GM12878 (cell line): ENCODE results near the gene FIZ1. TPM values are rescaled to one million over a fixed set of nuclear protein-coding genes. Genes with fewer than 3 reads are reported as not detected.

Experiments used
- ATF7 ChIP-seq: fragments of 450-650 bp; IDR thresholded peaks from 2 replicates; pipeline ENCODE4 v1.6.1; 2016; ENCODE audit warnings: low read depth, mild to moderate bottlenecking
- BMI1 ChIP-seq: fragments of 450-650 bp; IDR thresholded peaks from 2 replicates; pipeline ENCODE4 v1.6.1; 2016; ENCODE audit warnings: mild to moderate bottlenecking, moderate library complexity, borderline replicate concordance
- CBX3 ChIP-seq: fragments of 200-600 bp; sonication (generic); IDR thresholded peaks from 2 replicates; pipeline ENCODE4 v1.6.1; 2016; ENCODE audit warnings: low read depth, borderline replicate concordance
- CEBPB ChIP-seq, 2 experiments: fragments of 150-350 bp in 1 of 2; IDR thresholded peaks; 2 replicates each; pipeline ENCODE4 v1.6.1; 2012 to 2014; ENCODE audit warnings: low read depth in 2 of 2, low read length in 2 of 2, borderline replicate concordance in 1 of 2, inconsistent platforms in 1 of 2
- DPF2 ChIP-seq: fragments of 450-650 bp; IDR thresholded peaks from 2 replicates; pipeline ENCODE4 v1.6.1; 2017; ENCODE audit warnings: mild to moderate bottlenecking
- E4F1 ChIP-seq: fragments of 450-650 bp; IDR thresholded peaks from 2 replicates; pipeline ENCODE4 v1.6.1; 2018; ENCODE audit warnings: borderline replicate concordance, mild to moderate bottlenecking; ENCODE audit not compliant: partially characterized antibody
- HDGF ChIP-seq: fragments of 450-650 bp; IDR thresholded peaks from 2 replicates; pipeline ENCODE4 v1.6.1; 2016; ENCODE audit warnings: antibody characterized with exemption
- HSF1 ChIP-seq: fragments of 150-350 bp; IDR thresholded peaks from 2 replicates; pipeline ENCODE4 v1.6.1; 2014; ENCODE audit warnings: mild to moderate bottlenecking, low read depth, low read length
- MEF2A ChIP-seq: IDR thresholded peaks from 2 replicates; pipeline ENCODE4 v1.6.1; 2011; ENCODE audit warnings: low read depth, mild to moderate bottlenecking, low read length, moderate library complexity; ENCODE audit not compliant: insufficient read depth
- MTA3 ChIP-seq: IDR thresholded peaks from 2 replicates; pipeline ENCODE4 v1.6.1; 2012; ENCODE audit warnings: low read length, inconsistent platforms, borderline replicate concordance
- NFXL1 ChIP-seq: fragments of 450-650 bp; IDR thresholded peaks from 2 replicates; pipeline ENCODE4 v1.6.1; 2017; ENCODE audit warnings: antibody characterized with exemption, mild to moderate bottlenecking, borderline replicate concordance
- NFYA ChIP-seq: IDR thresholded peaks from 2 replicates; pipeline ENCODE4 v1.6.1; 2011; ENCODE audit warnings: low read depth, mild to moderate bottlenecking, low read length, improper control_type of control experiment, borderline replicate concordance
- NFYB ChIP-seq: IDR thresholded peaks from 2 replicates; pipeline ENCODE4 v1.6.1; 2011; ENCODE audit warnings: low read depth, mild to moderate bottlenecking, low read length, improper control_type of control experiment, moderate library complexity; ENCODE audit not compliant: insufficient read depth
- PBX3 ChIP-seq: IDR thresholded peaks from 2 replicates; pipeline ENCODE4 v1.6.1; 2011; ENCODE audit warnings: mild to moderate bottlenecking, low read depth, low read length, moderate library complexity; ENCODE audit not compliant: insufficient replicate concordance
- PML ChIP-seq: IDR thresholded peaks from 2 replicates; pipeline ENCODE4 v1.6.1; 2012; ENCODE audit warnings: low read length, inconsistent platforms
- POU2F2 ChIP-seq: IDR thresholded peaks from 3 replicates; pipeline ENCODE4 v1.6.1; 2011; ENCODE audit warnings: low read depth, mild to moderate bottlenecking, low read length, borderline replicate concordance
- SIN3A ChIP-seq: IDR thresholded peaks from 2 replicates; pipeline ENCODE4 v1.6.1; 2012; ENCODE audit warnings: low read depth, low read length, improper control_type of control experiment
- SMARCA5 ChIP-seq: fragments of 450-650 bp; IDR thresholded peaks from 2 replicates; pipeline ENCODE4 v1.6.1; 2017; ENCODE audit warnings: mild to moderate bottlenecking
- TCF12 ChIP-seq: IDR thresholded peaks from 2 replicates; pipeline ENCODE4 v1.6.1; 2011; ENCODE audit warnings: low read depth, mild to moderate bottlenecking, low read length
- TCF3 ChIP-seq: IDR thresholded peaks from 2 replicates; pipeline ENCODE4 v1.6.1; 2012; ENCODE audit warnings: low read depth, mild to moderate bottlenecking, low read length, borderline replicate concordance; ENCODE audit not compliant: insufficient read depth
- TCF7 ChIP-seq: IDR thresholded peaks from 2 replicates; pipeline ENCODE4 v1.6.1; 2014; ENCODE audit warnings: antibody characterized with exemption, borderline replicate concordance
- ZBTB33 ChIP-seq: fragments of 450-650 bp; IDR thresholded peaks from 2 replicates; pipeline ENCODE4 v1.6.1; 2017; ENCODE audit warnings: mild to moderate bottlenecking
- ZNF274 ChIP-seq: IDR thresholded peaks from one replicate; pipeline ENCODE4 v1.8.0; 2011; ENCODE audit not compliant: insufficient read length, insufficient read depth
- polyA plus RNA-seq, 11 experiments: library from polyadenylated mRNA; depleted of rRNA in 4 of 11; unstranded in 6 of 11; stranded (reverse) in 5 of 11; fragments of >200 nt; fragmentation: Nextera tagmentation in 4 of 11; fragmentation: Illumina TruSeq in 1 of 11; extraction: Ambion mirVana in 4 of 11; extraction: Trizol in 1 of 11; gene quantifications; 1 replicate in 1 of 11; 2 replicates in 10 of 11; pipeline versions ENCODE4 v1.2.1 to v1.2.3, GENCODE V29; 2011 to 2016; ENCODE audit warnings: inconsistent platforms in 2 of 11, missing spikeins in 2 of 11, low read depth in 1 of 11
- total RNA-seq, 4 experiments: library from RNA; depleted of rRNA in 3 of 4; stranded (reverse); fragments of >200 nt in 3 of 4; fragmentation: Illumina TruSeq in 1 of 4; extraction: Trizol in 1 of 4; gene quantifications; 2 replicates each; pipeline versions ENCODE4 v1.2.1 to v1.2.3, GENCODE V29; 2013 to 2021

Gene FIZ1
- total and polyA plus RNA-seq, 10 of the 15 experiments (the other 5 are each of a cell fraction or from before 2014, with no cell fraction given) = 0.60 to 16.8 (median 4.2) TPM

- no peak for TF ChIP-seq E4F1
- no peak for TF ChIP-seq NFXL1
- peak; percentile 65; the same call in 1 of the 2 replicates for TF ChIP-seq HDGF
- TF ChIP-seq PBX3 = peak; percentile 30
- 0 out of 2 replicates have a peak, but pooled peaks have one; percentile 27 for TF ChIP-seq MEF2A
- TF ChIP-seq DPF2 = peak; percentile 62; the same call in 1 of the 2 replicates
- peak; percentile 90 for TF ChIP-seq SIN3A
- no peak for TF ChIP-seq HSF1
- no peak for TF ChIP-seq CBX3
- TF ChIP-seq TCF12 = no peak
- TF ChIP-seq TCF3 = peak; percentile 30; the same call in 1 of the 2 replicates
- TF ChIP-seq POU2F2 = peak; percentile 84
- TF ChIP-seq TCF7 = no peak
- no peak for TF ChIP-seq NFYA
- TF ChIP-seq BMI1 = no peak
- peak; percentile 75; the same call in 1 of the 2 replicates for TF ChIP-seq PML
- no peak for TF ChIP-seq MTA3
- TF ChIP-seq NFYB = no peak
- no peak for TF ChIP-seq CEBPB (IDR thresholded peaks at IDR 0.05; ENCODE audit: borderline replicate concordance in 1 of 2, low read depth in 2 of 2, low read length in 2 of 2)
- TF ChIP-seq ZBTB33 = peak; percentile 53; the same call in 1 of the 2 replicates
- peak; percentile 45 for TF ChIP-seq ATF7
- no peak for TF ChIP-seq ZNF274
- 0 out of 2 replicates have a peak, but pooled peaks have one; percentile 42 for TF ChIP-seq SMARCA5
Observed at GRCh38 chr19:55643003-55643886, 43.9 kb upstream of the FIZ1 start, which contains the start of gene ZNF581 (continued).
